ENCODE measurements around the gene NAPSA. TPM values are rescaled to one million over a fixed set of nuclear protein-coding genes. Genes with fewer than 3 reads are reported as not detected.

Gene NAPSA
- total and polyA plus RNA-seq, 10 of the 15 experiments (the other 5 are each of a cell fraction or from before 2014, with no cell fraction given), result 6.7 to 45.4 (median 17.1) TPM

GRCh38 chr19:50318438-50318837 is 47.0 kb downstream of the NAPSA start:
- Histone ChIP-seq H3K36me3 (ENCODE audit: control insufficient read depth in 2 of 2, insufficient read depth in 2 of 2, low read length in 1 of 2) (no peaks in the 10 kb centered on the region), H3K9ac (ENCODE audit: control insufficient read depth, insufficient read depth, low read length) (no peak overlapping the region), H3K27ac (ENCODE audit: control insufficient read depth, insufficient read depth) (no peak overlapping the region), H2AFZ (ENCODE audit: control insufficient read depth, low read depth, low read length) (no peak overlapping the region), H3K4me3 (no peak overlapping the region), H3K27me3 (replicated peaks in 1 of 2; ENCODE audit: control insufficient read depth in 2 of 2, insufficient read depth in 2 of 2, low read length in 1 of 2) (peaks cover 1 to 6% of the 10 kb centered on the region in 2 experiments; a peak in 3 of 4 replicates), H3K4me1 (ENCODE audit: control insufficient read depth, insufficient read depth, low read length) (no peaks in the 10 kb centered on the region), H3K9me3 (replicated peaks; ENCODE audit: control insufficient read depth, insufficient read depth, low read length) (no peaks in the 10 kb centered on the region; the same call in 2 of the 3 replicates), H3K79me2 (ENCODE audit: control insufficient read depth, insufficient read depth, low read length) (no peaks in the 10 kb centered on the region), H3K4me2 (ENCODE audit: control insufficient read depth, insufficient read depth) (no peak overlapping the region), H4K20me1 (ENCODE audit: control insufficient read depth, insufficient read depth) (no peaks in the 10 kb centered on the region)
- 61% methylated on average over 8 of the region's 8 CpGs for WGBS (ENCODE audit: insufficient coverage, insufficient replicate concordance, low lambda C conversion rate, missing lambda C conversion rate)
- intact Hi-C loops (cut with micrococcal nuclease; ENCODE audit: unreplicated experiment) (no loop called here), in situ Hi-C loops (cut with MboI) (no loop called here)
- ChIA-PET RAD21 (ENCODE audit: unreplicated experiment) (interaction anchor here (1.0 kb wide), 1 partner anchor 22 kb away, joined by 3 read pairs; no protein-coding TSS in a partner anchor), POLR2A (interaction anchor here (1.0 kb wide), 1 partner anchor 11 kb away, joined by 3 read pairs; the partner anchor contains the start of gene KCNC3), CTCF (no interaction called here), SMC1A (ENCODE audit: uncharacterized antibody, unreplicated experiment) (interaction anchor here (0.6 kb wide), 1 partner anchor 30 kb away, joined by 3 read pairs; no protein-coding TSS in a partner anchor)
- DNase-seq (ENCODE audit: low read depth, low spot score), result no peak
- no peak for TF ChIP-seq ZBED1 (IDR thresholded peaks at IDR 0.05; ENCODE audit: borderline replicate concordance)
- no peak for TF ChIP-seq TCF3 (IDR thresholded peaks at IDR 0.05; ENCODE audit: borderline replicate concordance, insufficient read depth, low read depth, low read length)
- no peak for TF ChIP-seq RB1 (IDR thresholded peaks at IDR 0.05; ENCODE audit: borderline replicate concordance)
- no peak for TF ChIP-seq MEF2A (IDR thresholded peaks at IDR 0.05; ENCODE audit: insufficient read depth, low read depth, low read length)
- no peak for TF ChIP-seq ZZZ3 (IDR thresholded peaks at IDR 0.05; ENCODE audit: control insufficient read depth, insufficient read length, low read depth)
- TF ChIP-seq STAT3 (IDR thresholded peaks at IDR 0.05; ENCODE audit: low read depth, low read length), result no peak
- no peak for TF ChIP-seq SREBF2 (IDR thresholded peaks at IDR 0.05; ENCODE audit: low read length)
- TF ChIP-seq HCFC1 (IDR thresholded peaks at IDR 0.05; ENCODE audit: low read length), result no peak
- TF ChIP-seq RCOR1 (conservative IDR thresholded peaks at IDR 0.05; ENCODE audit: low read depth, low read length), result no peak
- TF ChIP-seq HSF1 (IDR thresholded peaks at IDR 0.05; ENCODE audit: low read depth, low read length), result no peak
- no peak for TF ChIP-seq RAD21 (IDR thresholded peaks at IDR 0.05; ENCODE audit: insufficient read depth, low read depth, low read length)
- TF ChIP-seq TCF7 (IDR thresholded peaks at IDR 0.05; ENCODE audit: borderline replicate concordance), result no peak
- no peak for TF ChIP-seq IRF5 (IDR thresholded peaks at IDR 0.05; ENCODE audit: borderline replicate concordance)
- no peak for TF ChIP-seq MTA3 (IDR thresholded peaks at IDR 0.05; ENCODE audit: borderline replicate concordance, low read length)
- no peak for TF ChIP-seq HDAC6 (IDR thresholded peaks at IDR 0.05; ENCODE audit: unreplicated experiment)
- TF ChIP-seq ELK1 (IDR thresholded peaks at IDR 0.05; ENCODE audit: low read depth, low read length), result no peak
- no peak for FAIRE-seq
- ATAC-seq, result no peak
- BruUV-seq (replicated peaks), result no TSS peak

Data from GM12878 (cell line).